NCI-H345 treated with DMSO at 0.1 percent for 48 hours (cell line): ENCODE data around the gene SEL1L2.
A peak's percentile ranks its signal among the peaks of the same experiment; 100 is the strongest.

Experiments used
- DNase-seq: peaks from one replicate; lab custom pipeline; 2025; ENCODE audit not compliant: unreplicated experiment; lab: John Stamatoyannopoulos, UW

Gene SEL1L2

GRCh38 chr20:13817342-13817741, 173.1 kb downstream of the SEL1L2 start:
- DNase-seq, result no peak

- DNase-seq, result no peak
Observed at GRCh38 chr20:13816757-13817156, 173.7 kb downstream of the SEL1L2 start.

GRCh38 chr20:13814672-13815071, 175.7 kb downstream of the SEL1L2 start:
- DNase-seq, result no peak

GRCh38 chr20:13813910-13814309, 176.5 kb downstream of the SEL1L2 start:
- no peak for DNase-seq

GRCh38 chr20:13810446-13810845, 180.0 kb downstream of the SEL1L2 start:
- DNase-seq, result no peak

GRCh38 chr20:13809855-13810254, 180.6 kb downstream of the SEL1L2 start:
- DNase-seq, result no peak

- no peak for DNase-seq
Observed at GRCh38 chr20:13809373-13809772, 181.0 kb downstream of the SEL1L2 start.

- peak; percentile 81 for DNase-seq
Observed at GRCh38 chr20:13800728-13801134, 189.7 kb downstream of the SEL1L2 start.

GRCh38 chr20:13799974-13800373, 190.4 kb downstream of the SEL1L2 start:
- DNase-seq, result no peak
